HG03039 (cell line): ENCODE data around the gene ANKRD36B.
"Not testable (repeated sequence)": the region's sequence is repeated elsewhere in the genome, so short reads cannot be mapped to it uniquely, and the experiment has no call there.

Experiments used
- ATAC-seq: cut with Tn5 transposase; IDR thresholded peaks from one replicate; pipeline ENCODE4 v1.9.1; 2021; ENCODE audit warnings: mild to moderate bottlenecking, moderate library complexity; ENCODE audit not compliant: unreplicated experiment

ANKRD36B gene

DNA sequence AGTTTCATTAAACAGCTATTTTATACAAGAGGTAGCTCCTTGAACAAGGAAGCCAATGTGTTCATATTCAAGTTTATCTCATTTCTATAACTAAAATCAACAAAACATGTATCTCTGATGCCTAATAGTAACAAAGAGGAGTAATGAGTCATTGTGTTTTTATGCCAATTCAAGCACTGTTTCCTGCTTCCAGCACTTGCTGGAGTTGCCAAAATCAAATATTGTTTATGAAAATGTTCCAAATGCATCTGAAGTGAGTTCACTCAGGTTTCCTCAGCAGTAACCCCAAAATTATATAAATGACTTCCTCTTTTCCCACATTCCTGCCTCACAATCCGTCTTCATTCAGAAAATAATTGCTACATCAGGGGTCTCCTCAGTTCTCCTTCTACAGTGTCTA is 39.2 kb downstream of the ANKRD36B start:
- not testable (repeated sequence) for ATAC-seq

DNA sequence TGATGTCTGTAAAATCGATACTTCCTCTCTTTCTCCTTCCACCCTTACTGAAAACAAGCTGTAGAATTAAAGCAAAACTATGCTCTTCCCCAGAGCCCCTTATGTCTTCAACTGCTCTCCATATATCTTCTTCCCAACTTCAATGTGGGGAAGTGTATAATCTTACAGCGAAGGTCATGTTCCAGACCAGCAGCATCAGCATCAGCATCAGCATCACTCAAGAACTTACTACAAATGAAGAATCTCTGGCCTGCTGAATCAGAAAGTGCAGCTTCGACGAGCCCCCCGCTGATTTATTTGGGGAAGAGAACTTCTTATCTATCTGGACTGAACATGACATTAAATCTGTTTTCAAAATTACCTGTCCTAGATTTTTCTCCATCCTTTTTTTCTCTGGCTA is 40.6 kb downstream of the ANKRD36B start:
- not testable (repeated sequence) for ATAC-seq

GRCh38 chr2:97548536-97548935 is 41.1 kb downstream of the ANKRD36B start:
- not testable (repeated sequence) for ATAC-seq

DNA sequence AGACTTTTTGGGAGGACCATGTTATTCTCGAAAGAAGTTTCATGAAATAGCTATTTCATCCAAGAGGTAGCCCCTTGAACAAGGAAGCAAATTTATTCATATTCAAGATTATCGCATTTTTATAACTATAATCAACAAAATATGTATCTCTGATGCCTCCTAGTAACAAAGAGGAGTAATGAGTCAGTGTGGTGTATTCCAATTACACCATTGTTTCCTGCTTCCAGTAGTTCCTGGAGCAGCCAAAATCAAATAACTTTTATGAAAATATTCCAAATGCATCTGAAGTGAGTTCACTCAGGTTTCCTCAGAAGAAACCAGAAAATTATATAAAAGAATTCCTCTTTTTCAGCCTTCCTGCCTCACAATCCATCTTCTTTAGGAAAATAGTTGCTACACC is 43.0 kb downstream of the ANKRD36B start:
- ATAC-seq = no peak

DNA sequence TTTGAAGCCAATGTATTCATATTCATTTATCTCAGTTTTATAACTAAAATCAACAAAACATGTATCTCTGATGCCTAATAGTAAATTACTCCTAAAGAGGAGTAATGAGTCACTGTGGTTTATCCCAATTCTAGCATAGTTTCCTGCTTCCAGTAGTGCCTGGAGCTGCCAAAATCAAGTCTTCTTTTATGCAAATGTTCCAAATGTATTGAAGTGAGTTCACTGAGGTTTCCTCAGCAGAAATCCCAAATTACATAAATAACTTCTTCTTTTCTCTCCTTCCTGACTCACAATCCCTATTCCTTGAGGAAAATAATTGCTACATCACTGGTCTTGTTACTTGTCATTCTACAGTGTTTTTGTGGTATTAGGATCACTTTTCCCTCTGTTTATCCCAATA is 44.8 kb downstream of the ANKRD36B start:
- not testable (repeated sequence) for ATAC-seq

DNA sequence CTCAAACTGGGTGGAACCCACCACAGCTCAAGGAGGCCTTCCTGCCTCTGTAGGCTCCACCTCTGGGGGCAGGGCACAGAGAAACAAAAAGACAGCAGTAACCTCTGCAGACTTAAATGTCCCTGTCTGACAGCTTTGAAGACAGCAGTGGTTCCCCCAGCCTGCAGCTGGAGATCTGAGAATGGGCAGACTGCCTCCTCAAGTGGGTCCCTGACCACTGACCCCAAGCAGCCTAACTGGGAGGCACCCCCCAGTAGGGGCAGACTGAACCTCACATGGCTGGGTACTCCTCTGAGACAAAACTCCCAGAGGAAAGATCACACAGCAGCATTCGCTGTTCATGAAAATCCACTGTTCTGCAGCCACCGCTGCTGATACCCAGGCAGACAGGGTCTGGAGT is 63.8 kb downstream of the ANKRD36B start:
- ATAC-seq = not testable (repeated sequence)

DNA sequence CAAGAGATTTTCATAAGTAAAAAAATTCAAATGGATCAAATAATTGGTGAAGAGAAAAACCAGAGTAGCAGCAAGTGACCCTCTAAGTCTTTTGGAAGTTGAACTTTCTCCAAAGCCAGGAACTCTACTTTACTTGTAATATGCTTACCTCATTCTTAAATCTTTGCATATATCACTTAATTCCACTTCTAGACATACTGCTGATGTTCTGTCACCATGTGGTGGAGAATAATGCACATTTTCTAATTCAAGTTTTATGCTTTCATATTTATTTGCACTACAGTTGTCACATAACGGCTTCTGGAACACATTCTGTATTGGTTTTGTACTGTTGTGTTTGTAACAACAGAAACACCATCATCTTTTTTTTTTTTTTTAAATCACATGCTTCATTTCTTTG is 65.9 kb downstream of the ANKRD36B start:
- ATAC-seq = not testable (repeated sequence)

DNA sequence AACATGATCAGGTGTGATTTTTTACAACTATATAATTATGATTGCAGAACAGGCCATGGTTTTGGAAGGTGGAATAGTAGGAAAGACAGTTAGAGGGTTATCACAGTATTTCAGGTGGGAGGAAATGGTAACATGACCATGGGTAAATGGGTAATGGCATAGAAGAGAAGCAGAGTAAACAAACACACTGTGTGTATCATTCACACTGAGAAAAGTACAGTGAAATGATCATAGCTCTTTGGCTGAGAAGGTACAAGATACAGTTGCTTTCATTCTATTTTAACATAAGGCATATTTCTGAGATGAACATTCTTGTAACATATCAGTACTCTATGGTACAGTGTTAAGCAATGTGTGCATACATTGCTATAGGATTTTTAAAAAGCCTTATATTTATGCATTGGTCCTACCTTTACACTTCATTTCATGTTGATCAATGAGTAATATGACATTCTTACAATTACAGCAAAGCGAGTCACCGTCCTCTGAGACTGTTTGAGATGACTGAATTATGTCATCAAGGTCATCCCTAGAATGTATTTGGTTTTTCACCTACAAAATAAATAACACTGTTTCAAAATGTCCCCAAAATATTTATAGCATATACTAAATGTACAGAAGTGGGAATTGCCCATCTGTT is 66.6 kb downstream of the ANKRD36B start:
- not testable (repeated sequence) for ATAC-seq

DNA sequence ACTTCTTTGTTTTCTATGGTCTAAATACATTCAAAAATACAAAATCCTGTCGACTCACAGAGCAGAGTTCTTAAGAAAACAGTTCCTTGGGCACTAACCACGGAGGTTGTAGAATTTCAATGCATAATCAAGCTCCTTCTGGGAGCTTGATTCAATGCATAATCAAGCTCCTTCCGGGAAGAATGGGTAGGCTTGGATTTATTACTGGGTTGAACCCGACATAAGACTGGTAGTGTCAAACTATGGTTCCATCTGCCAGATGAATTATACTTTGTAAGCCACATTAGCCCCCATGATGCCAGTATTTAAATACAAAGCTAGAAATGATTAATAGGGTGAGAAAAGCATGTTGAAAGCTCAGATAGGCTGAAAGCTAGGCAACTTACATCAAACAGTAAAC is 94.0 kb downstream of the ANKRD36B start:
- not testable (repeated sequence) for ATAC-seq

- not testable (repeated sequence) for ATAC-seq
Observed at GRCh38 chr2:97490141-97490540, 99.5 kb downstream of the ANKRD36B start.
